OCI-LY7 (cell line): ENCODE data around the gene PARP3.

ENCODE experiments used
- EZH2phosphoT487 ChIP-seq: fragments of 200-600 bp; sonication (generic); IDR thresholded peaks from 2 replicates; pipeline ENCODE4 v1.6.1; 2018; ENCODE audit warnings: low read depth, borderline replicate concordance, mild to moderate bottlenecking, mixed run types, antibody characterized with exemption, low read length, moderate library complexity, mixed read lengths
- TF ChIP-seq, protein P1 (sequence below): fragments of 200-600 bp; sonication (generic); conservative IDR thresholded peaks from 2 replicates; pipeline ENCODE4 v1.5.1; 2014; ENCODE audit warnings: mild to moderate bottlenecking, antibody characterized with exemption, low read length, moderate library complexity, mixed read lengths

DNA sequence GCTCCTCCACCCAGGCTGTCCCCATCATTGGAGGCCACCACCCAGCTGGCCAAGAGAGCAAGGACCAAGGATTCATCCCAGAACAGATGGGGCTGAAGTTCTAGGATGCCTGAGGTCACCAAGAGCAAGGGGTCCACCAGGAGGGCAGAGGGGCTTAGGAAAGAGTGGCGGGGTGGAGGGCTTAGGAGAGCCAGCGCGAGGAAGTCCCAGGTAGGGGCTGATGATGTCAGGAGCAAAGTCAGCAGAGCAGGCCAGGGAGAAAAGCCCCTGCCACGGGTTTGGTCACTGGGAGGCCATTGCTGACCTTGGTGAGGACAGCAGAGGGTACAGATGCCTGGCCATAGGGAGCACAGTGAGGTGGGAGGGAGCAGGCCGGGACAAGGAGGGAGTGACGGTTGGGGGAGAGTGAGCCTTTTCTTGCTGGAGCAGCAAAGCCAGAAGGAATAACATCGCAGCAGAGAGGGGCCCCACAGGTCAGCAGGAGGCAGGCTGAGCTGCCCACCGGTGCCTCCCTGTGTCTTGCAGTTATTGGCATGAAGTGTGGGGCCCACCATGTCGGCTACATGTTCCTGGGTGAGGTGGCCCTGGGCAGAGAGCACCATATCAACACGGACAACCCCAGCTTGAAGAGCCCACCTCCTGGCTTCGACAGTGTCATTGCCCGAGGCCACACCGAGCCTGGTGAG lies 5.2 kb downstream of the PARP3 start:
- TF ChIP-seq, protein P1, sequence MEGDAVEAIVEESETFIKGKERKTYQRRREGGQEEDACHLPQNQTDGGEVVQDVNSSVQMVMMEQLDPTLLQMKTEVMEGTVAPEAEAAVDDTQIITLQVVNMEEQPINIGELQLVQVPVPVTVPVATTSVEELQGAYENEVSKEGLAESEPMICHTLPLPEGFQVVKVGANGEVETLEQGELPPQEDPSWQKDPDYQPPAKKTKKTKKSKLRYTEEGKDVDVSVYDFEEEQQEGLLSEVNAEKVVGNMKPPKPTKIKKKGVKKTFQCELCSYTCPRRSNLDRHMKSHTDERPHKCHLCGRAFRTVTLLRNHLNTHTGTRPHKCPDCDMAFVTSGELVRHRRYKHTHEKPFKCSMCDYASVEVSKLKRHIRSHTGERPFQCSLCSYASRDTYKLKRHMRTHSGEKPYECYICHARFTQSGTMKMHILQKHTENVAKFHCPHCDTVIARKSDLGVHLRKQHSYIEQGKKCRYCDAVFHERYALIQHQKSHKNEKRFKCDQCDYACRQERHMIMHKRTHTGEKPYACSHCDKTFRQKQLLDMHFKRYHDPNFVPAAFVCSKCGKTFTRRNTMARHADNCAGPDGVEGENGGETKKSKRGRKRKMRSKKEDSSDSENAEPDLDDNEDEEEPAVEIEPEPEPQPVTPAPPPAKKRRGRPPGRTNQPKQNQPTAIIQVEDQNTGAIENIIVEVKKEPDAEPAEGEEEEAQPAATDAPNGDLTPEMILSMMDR: no peak
- TF ChIP-seq EZH2phosphoT487: no peak
